Neuronal stem cell (in vitro differentiated cells): Measurements from ENCODE around the gene SHC1.
A peak's percentile ranks its signal among the peaks of the same experiment; 100 is the strongest.

Experiments
- DNase-seq: peaks from one replicate; pipeline ENCODE4 v3.0.0-alpha.2; 2013; ENCODE audit warnings: low spot score
- H2AFZ ChIP-seq: one replicate; pipeline ENCODE4 v1.6.1; 2013; ENCODE audit warnings: mild to moderate bottlenecking, low read length, inconsistent platforms
- H2AK5ac ChIP-seq: 2 replicates; pipeline ENCODE4 v1.6.1; 2013; ENCODE audit warnings: low read depth, mild to moderate bottlenecking, inconsistent platforms, low read length, moderate library complexity, mixed read lengths
- H2BK120ac ChIP-seq: 2 replicates; pipeline ENCODE4 v1.6.1; 2013; ENCODE audit warnings: low read depth, mild to moderate bottlenecking, inconsistent platforms, low read length, moderate library complexity, mixed read lengths
- H2BK12ac ChIP-seq: one replicate; pipeline ENCODE4 v1.6.1; 2013; ENCODE audit warnings: low read length, inconsistent platforms
- H2BK15ac ChIP-seq: 2 replicates; pipeline ENCODE4 v1.6.1; 2013; ENCODE audit warnings: mild to moderate bottlenecking, low read length, inconsistent platforms, mixed read lengths
- H2BK5ac ChIP-seq: one replicate; pipeline ENCODE4 v1.6.1; 2013; ENCODE audit warnings: inconsistent platforms, mild to moderate bottlenecking, low read length, moderate library complexity
- H3K14ac ChIP-seq: one replicate; pipeline ENCODE4 v1.6.1; 2013; ENCODE audit warnings: low read length, inconsistent platforms
- H3K18ac ChIP-seq: 2 replicates; pipeline ENCODE4 v1.6.1; 2013; ENCODE audit warnings: low read length, inconsistent platforms
- H3K23ac ChIP-seq: 2 replicates; pipeline ENCODE4 v1.6.1; 2013; ENCODE audit warnings: low read depth, mild to moderate bottlenecking, mixed read lengths, low read length, inconsistent platforms; ENCODE audit not compliant: poor library complexity
- H3K27ac ChIP-seq: replicated peaks from 3 replicates; pipeline ENCODE4 v1.5.1; 2013; ENCODE audit warnings: low read length, inconsistent platforms
- H3K27me3 ChIP-seq, 3 experiments: 2 replicates each; pipeline ENCODE4 v1.6.1; 2013; ENCODE audit warnings: low read length in 3 of 3, mild to moderate bottlenecking in 2 of 3, inconsistent platforms in 1 of 3, low read depth in 1 of 3, mixed read lengths in 1 of 3, moderate library complexity in 1 of 3; ENCODE audit not compliant: control insufficient read depth in 3 of 3, insufficient read depth in 3 of 3
- H3K36me3 ChIP-seq, 2 donors: replicated peaks in 1 of 2; 2 replicates each; pipeline ENCODE4 v1.6.1; 2013; ENCODE audit warnings: low read length in 2 of 2; ENCODE audit not compliant: control insufficient read depth in 2 of 2, insufficient read depth in 2 of 2
- H3K4ac ChIP-seq: 2 replicates; pipeline ENCODE4 v1.6.1; 2013; ENCODE audit warnings: inconsistent platforms, mild to moderate bottlenecking, low read length, moderate library complexity
- H3K4me1 ChIP-seq, 2 donors: 1 replicate in 1 of 2; 2 replicates in 1 of 2; pipeline ENCODE4 v1.6.1; 2013; ENCODE audit warnings: low read length in 2 of 2, low read depth in 1 of 2; ENCODE audit not compliant: control insufficient read depth in 2 of 2, insufficient read depth in 1 of 2
- H3K4me2 ChIP-seq: one replicate; pipeline ENCODE4 v1.6.1; 2013; ENCODE audit warnings: mild to moderate bottlenecking, low read length, inconsistent platforms; ENCODE audit not compliant: insufficient read depth, poor library complexity, severe bottlenecking
- H3K4me3 ChIP-seq, 2 donors: 2 replicates each; pipeline ENCODE4 v1.5.1; 2013; ENCODE audit warnings: low read length in 2 of 2, mild to moderate bottlenecking in 2 of 2, inconsistent platforms in 1 of 2, moderate library complexity in 1 of 2
- H3K79me1 ChIP-seq: one replicate; pipeline ENCODE4 v1.6.1; 2013; ENCODE audit warnings: low read depth, mild to moderate bottlenecking, inconsistent platforms, low read length, moderate library complexity
- H3K9ac ChIP-seq: one replicate; pipeline ENCODE4 v1.6.1; 2013; ENCODE audit warnings: mild to moderate bottlenecking, low read depth, low read length, inconsistent platforms; ENCODE audit not compliant: poor library complexity
- H3K9me3 ChIP-seq, 2 donors: replicated peaks in 1 of 2; 2 replicates each; pipeline versions ENCODE3 to v1.6.1; 2013; ENCODE audit warnings: low read length in 2 of 2, mild to moderate bottlenecking in 2 of 2, inconsistent platforms in 1 of 2, low read depth in 1 of 2, mixed read lengths in 1 of 2, moderate library complexity in 1 of 2; ENCODE audit not compliant: control insufficient read depth in 2 of 2, insufficient read depth in 1 of 2
- H4K8ac ChIP-seq: one replicate; pipeline ENCODE4 v1.6.1; 2013; ENCODE audit warnings: low read depth, mild to moderate bottlenecking, inconsistent platforms, low read length, moderate library complexity
- H4K91ac ChIP-seq: one replicate; pipeline ENCODE4 v1.6.1; 2013; ENCODE audit warnings: low read length, low read depth, mild to moderate bottlenecking, inconsistent platforms; ENCODE audit not compliant: poor library complexity
- WGBS, 2 donors: extraction: QIAGEN DNeasy Blood & Tissue Kit; methylation state at CpG; one replicate each; pipeline ENCODE4 v1.1.7; 2013; ENCODE audit warnings: missing lambda C conversion rate in 2 of 2, mixed read lengths in 1 of 2; ENCODE audit not compliant: insufficient read length in 2 of 2, insufficient replicate concordance in 1 of 2; ENCODE audit errors: extremely low coverage in 2 of 2; 5-methylcytosine and 5-hydroxymethylcytosine counted together

SHC1 gene

GRCh38 chr1:154957091-154957657 is 13.4 kb downstream of the SHC1 start:
- no peak overlapping the region for H2AFZ ChIP-seq
- H4K8ac ChIP-seq, result no peak overlapping the region
- no peaks in the 10 kb centered on the region for H3K9me3 ChIP-seq
- H3K27ac ChIP-seq, result peak overlapping the region; percentile 85
- H4K91ac ChIP-seq, result no peak overlapping the region
- peaks cover 32 to 35% of the 10 kb centered on the region in 2 donors for H3K4me1 ChIP-seq
- DNase-seq, result no peak
- no peak overlapping the region for H3K9ac ChIP-seq
- no peak overlapping the region for H3K4ac ChIP-seq
- H2BK5ac ChIP-seq, result peak overlapping the region; percentile 26
- no peak overlapping the region for H2BK120ac ChIP-seq
- H2BK12ac ChIP-seq, result no peak overlapping the region
- no CpG with 5 or more reads among the region's 9 CpGs for WGBS, 2 donors
- peaks cover 15 to 33% of the 10 kb centered on the region in 2 donors for H3K36me3 ChIP-seq
- no peak overlapping the region for H3K18ac ChIP-seq
- no peak overlapping the region for H3K4me2 ChIP-seq
- H2AK5ac ChIP-seq, result no peak overlapping the region
- no peak overlapping the region for H3K14ac ChIP-seq
- no peaks in the 10 kb centered on the region for H3K27me3 ChIP-seq
- H3K79me1 ChIP-seq, result peaks cover 12% of the 10 kb centered on the region
- H3K4me3 ChIP-seq, result no peak overlapping the region
- no peak overlapping the region for H3K23ac ChIP-seq
- peak overlapping the region; percentile 50 for H2BK15ac ChIP-seq

- H2BK12ac ChIP-seq, result no peak overlapping the region
- WGBS, 2 donors, result no CpG with 5 or more reads among the region's 6 CpGs
- H3K4me1 ChIP-seq, result peaks cover 32 to 35% of the 10 kb centered on the region in 2 donors
- no peak overlapping the region for H3K14ac ChIP-seq
- H3K79me1 ChIP-seq, result peaks cover 12% of the 10 kb centered on the region
- H2BK120ac ChIP-seq, result no peak overlapping the region
- peak overlapping the region; percentile 83 for H2AFZ ChIP-seq
- H2BK15ac ChIP-seq, result no peak overlapping the region
- peak overlapping the region; percentile 14 for H3K4ac ChIP-seq
- H3K27me3 ChIP-seq, result no peaks in the 10 kb centered on the region
- no peak for DNase-seq
- no peaks in the 10 kb centered on the region for H3K9me3 ChIP-seq
- H3K27ac ChIP-seq, result peak overlapping the region; percentile 85
- no peak overlapping the region for H4K8ac ChIP-seq
- H3K4me3 ChIP-seq, result peak overlapping the region in 1 of 2 donors; percentile 59
- no peak overlapping the region for H4K91ac ChIP-seq
- H3K4me2 ChIP-seq, result peak overlapping the region; percentile 67
- no peak overlapping the region for H3K9ac ChIP-seq
- peak overlapping the region; percentile 71 for H3K18ac ChIP-seq
- peak overlapping the region; percentile 26 for H2BK5ac ChIP-seq
- peaks cover 15 to 37% of the 10 kb centered on the region in 2 donors for H3K36me3 ChIP-seq
- H3K23ac ChIP-seq, result no peak overlapping the region
- peak overlapping the region; percentile 73 for H2AK5ac ChIP-seq
Measured at GRCh38 chr1:154956544-154956941, 14.0 kb downstream of the SHC1 start.

- H3K4me2 ChIP-seq, result peak within 1 kb of the TSS; percentile 76
- H3K27ac ChIP-seq, result peak within 1 kb of the TSS; percentile 97
- H3K79me1 ChIP-seq, result peaks cover 12% of the 10 kb centered on the region
- peaks cover 32 to 35% of the 10 kb centered on the region in 2 donors for H3K4me1 ChIP-seq
- peak within 1 kb of the TSS; percentile 14 for H3K4ac ChIP-seq
- H3K9me3 ChIP-seq, result no peaks in the 10 kb centered on the region
- H2AFZ ChIP-seq, result peak within 1 kb of the TSS; percentile 83
- H2BK12ac ChIP-seq, result no peak within 1 kb of the TSS
- H3K18ac ChIP-seq, result peak within 1 kb of the TSS; percentile 78
- no peak within 1 kb of the TSS for H2BK15ac ChIP-seq
- no peaks in the 10 kb centered on the region for H3K27me3 ChIP-seq
- H4K8ac ChIP-seq, result no peak within 1 kb of the TSS
- WGBS, 2 donors, result no CpG with 5 or more reads among the region's 18 CpGs
- H2BK120ac ChIP-seq, result no peak within 1 kb of the TSS
- no peak within 1 kb of the TSS for H3K14ac ChIP-seq
- H3K4me3 ChIP-seq, result peak within 1 kb of the TSS; percentile 59 to 84
- DNase-seq, result peak; percentile 97
- H2BK5ac ChIP-seq, result peak within 1 kb of the TSS; percentile 26
- H3K23ac ChIP-seq, result no peak within 1 kb of the TSS
- peak within 1 kb of the TSS; percentile 46 for H3K9ac ChIP-seq
- H4K91ac ChIP-seq, result no peak within 1 kb of the TSS
- H3K36me3 ChIP-seq, result peaks cover 20 to 43% of the 10 kb centered on the region in 2 donors
- H2AK5ac ChIP-seq, result peak within 1 kb of the TSS; percentile 73
Measured at GRCh38 chr1:154955718-154956543, 14.6 kb downstream of the SHC1 start, which contains the start of gene PBXIP1. Gene PBXIP1 (minus strand): TSS chr1:154956099. CDS start chr1:154953721, 2,378 bp downstream.
